Stimulated activated CD8-positive, alpha-beta memory T cell treated with anti-CD3 and anti-CD28 coated beads, Interleukin-7, amount 100 ng/mL, for 1 hour (primary cell): ENCODE results near the gene MMP21.

Source experiments
- DNase-seq, 2 donors: peaks; one replicate each; pipeline ENCODE4 v3.0.0-alpha.2; 2020; ENCODE audit warnings: low read depth in 2 of 2

The MMP21 gene

GRCh38 chr10:125775491-125776106, at the start of gene MMP21:
Gene MMP21, minus strand, starts transcription at chr10:125775821. Its CDS starts 0 bp downstream, at chr10:125775821.
- DNase-seq, result no peak

GRCh38 chr10:125824736-125825135, 49.1 kb upstream of the MMP21 start:
- no peak for DNase-seq

- DNase-seq, result no peak
These were observed 48.1 kb upstream of the MMP21 start for GRCh38 chr10:125823663-125824251.

- DNase-seq, result peak; percentile 81 to 85
These were observed 47.4 kb upstream of the MMP21 start, which contains the start of the genes BCCIP and UROS for GRCh38 chr10:125822878-125823662. Gene BCCIP, plus strand, starts transcription at chr10:125823546. Its CDS starts 12 bp downstream, at chr10:125823558. Gene UROS, minus strand, starts transcription at chr10:125823258. Its CDS starts 6,759 bp downstream, at chr10:125816499.

GRCh38 chr10:125820701-125821100, 45.1 kb upstream of the MMP21 start:
- no peak for DNase-seq

- no peak for DNase-seq
These were observed 41.8 kb upstream of the MMP21 start for GRCh38 chr10:125817337-125817946.

- DNase-seq, result no peak
These were observed 40.9 kb upstream of the MMP21 start for GRCh38 chr10:125816548-125816947.

- DNase-seq, result no peak
These were observed 40.1 kb upstream of the MMP21 start for GRCh38 chr10:125815764-125816163.

- no peak for DNase-seq
These were observed 36.6 kb upstream of the MMP21 start for GRCh38 chr10:125812128-125812750.

- no peak for DNase-seq
These were observed 35.6 kb upstream of the MMP21 start for GRCh38 chr10:125811251-125811650.

GRCh38 chr10:125808047-125808446, 32.4 kb upstream of the MMP21 start:
- DNase-seq, result no peak

GRCh38 chr10:125802739-125803138, 27.1 kb upstream of the MMP21 start:
- no peak for DNase-seq

GRCh38 chr10:125802131-125802530, 26.5 kb upstream of the MMP21 start:
- no peak for DNase-seq

GRCh38 chr10:125801574-125801973, 26.0 kb upstream of the MMP21 start:
- no peak for DNase-seq

- DNase-seq, result no peak
These were observed 24.0 kb upstream of the MMP21 start for GRCh38 chr10:125799451-125800182.

- no peak for DNase-seq
These were observed 22.5 kb upstream of the MMP21 start for GRCh38 chr10:125797994-125798662.

GRCh38 chr10:125797424-125797823, 21.8 kb upstream of the MMP21 start:
- no peak for DNase-seq

- no peak for DNase-seq
These were observed 20.1 kb upstream of the MMP21 start for GRCh38 chr10:125795637-125796190.

GRCh38 chr10:125795128-125795527, 19.5 kb upstream of the MMP21 start:
- DNase-seq, result no peak
